ENCODE results near the gene RALGPS1.

Gene RALGPS1

DNA sequence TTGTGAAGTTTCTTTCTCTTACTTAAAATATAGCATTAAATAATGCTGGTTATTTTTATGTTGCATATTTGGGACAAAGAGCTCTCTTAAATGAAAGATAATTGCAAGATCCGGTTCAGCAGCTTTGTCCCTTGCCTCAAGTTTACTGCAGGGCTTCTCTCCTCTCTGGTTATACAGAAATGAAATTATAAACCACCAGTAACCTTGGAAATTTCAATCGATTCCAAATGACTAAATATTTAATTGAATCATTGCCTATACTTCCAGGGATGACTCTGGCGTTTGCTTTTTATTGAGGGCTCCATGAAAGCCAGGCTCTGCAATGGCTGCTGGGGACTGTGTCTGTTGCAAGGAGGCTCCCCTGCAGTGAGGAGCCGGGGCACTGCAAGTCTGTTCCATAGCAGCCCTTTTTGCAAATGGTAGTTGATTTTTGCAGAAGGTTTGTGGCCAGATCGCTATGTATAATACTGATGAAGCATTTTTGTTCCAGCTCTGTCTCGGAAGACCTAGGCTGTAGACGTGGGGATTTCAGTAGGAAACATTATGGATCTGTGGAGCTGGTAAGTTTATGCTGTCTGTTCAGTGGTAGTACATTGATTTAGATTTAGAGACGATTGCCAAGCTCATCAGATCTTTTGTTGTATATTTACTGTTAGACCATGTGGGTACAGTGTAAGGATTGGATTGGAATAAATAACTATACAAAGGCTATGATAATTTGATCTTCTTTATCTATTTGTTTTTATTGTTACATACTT is 350.1 kb downstream of the RALGPS1 start, which contains the start of gene GARNL3:
GARNL3 (plus strand) TSS at position 313 of the 758 bp plus-strand sequence; CDS start at position 417, 104 bp downstream.
- no peak for DNase-seq

DNA sequence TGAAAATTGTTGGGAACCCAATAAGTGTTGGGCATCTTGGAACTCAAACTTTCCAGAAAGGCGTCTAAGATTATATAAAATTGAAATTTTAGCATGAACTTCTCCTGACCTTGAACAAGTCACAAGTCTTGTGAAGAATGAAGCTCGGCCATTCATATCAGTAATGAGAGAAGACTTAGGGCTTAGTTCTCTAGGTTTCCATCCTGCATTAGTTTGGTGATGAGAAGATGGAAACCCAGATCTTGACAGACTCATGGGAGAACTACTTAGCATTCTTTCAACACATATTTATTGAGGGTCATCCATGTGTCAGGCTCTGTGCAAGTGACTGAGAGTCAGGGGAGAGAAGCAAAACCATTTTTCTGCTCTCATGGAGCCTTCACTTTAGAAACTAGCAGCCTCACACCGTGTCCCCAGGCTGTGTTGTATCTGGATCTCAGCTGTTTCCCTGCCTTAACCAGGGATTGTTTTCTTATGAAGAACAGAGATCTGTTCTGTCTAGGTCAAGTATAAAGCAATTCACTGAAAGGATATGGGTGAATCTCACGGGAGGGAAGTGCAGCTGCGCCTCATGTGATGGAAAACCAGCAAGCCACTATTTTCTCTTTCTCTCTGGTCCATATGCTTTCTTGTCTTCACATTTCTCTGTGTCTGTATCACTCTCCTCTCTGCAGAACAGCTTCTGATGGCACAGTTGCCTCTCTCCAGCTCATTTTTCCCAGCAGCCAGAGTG is 353.4 kb downstream of the RALGPS1 start:
- DNase-seq = no peak

GRCh38 chr9:127269449-127269848 is 354.9 kb downstream of the RALGPS1 start:
- DNase-seq = no peak

All from activated CD8-positive, alpha-beta memory T cell treated with anti-CD3 and anti-CD28 coated beads, Interleukin-2, amount 50 U/mL, for 4 hours (primary cell).